ENCODE data around the gene KCNE4.
"Not testable (repeated sequence)": the region's sequence is repeated elsewhere in the genome, so short reads cannot be mapped to it uniquely, and the experiment has no call there.

KCNE4 gene

DNA sequence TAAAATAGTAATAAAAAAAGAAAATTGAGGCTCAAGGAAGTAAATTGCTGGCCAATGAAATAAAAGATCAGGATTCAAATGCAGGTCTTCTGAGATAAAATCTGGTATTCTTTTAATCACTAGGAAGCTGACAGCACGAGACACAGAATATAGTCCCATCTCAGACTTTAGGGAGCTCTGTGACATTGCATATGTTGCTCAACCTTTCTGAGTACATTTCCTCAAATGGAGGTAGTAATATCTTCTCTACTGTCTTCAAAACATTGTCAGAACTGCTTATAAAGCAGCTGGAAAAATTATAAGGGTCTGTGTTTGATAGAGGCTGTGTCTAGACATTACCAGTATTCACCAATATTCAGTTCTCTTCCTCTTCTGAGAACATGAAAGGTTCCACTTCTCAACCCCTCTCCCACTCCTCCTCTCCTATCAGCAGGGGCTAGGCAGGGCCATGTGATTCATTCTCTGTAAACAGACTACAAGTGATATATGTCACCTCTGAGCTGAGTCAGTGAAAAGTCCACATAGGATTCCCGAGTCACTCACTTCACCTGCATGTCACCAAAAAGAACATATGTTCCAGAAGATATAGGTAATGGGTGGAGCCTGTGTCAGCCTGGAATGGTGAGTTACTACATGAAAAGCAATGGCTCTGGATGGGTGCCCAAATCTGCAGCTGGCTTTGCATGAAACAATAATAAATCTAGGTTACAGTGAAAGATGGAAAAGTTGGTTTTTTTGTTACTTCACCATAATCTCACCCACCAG is 7.1 kb downstream of the KCNE4 start:
- no peak for DNase-seq

- no peak for DNase-seq
These were observed 8.3 kb downstream of the KCNE4 start for GRCh38 chr2:223060201-223060825.

DNA sequence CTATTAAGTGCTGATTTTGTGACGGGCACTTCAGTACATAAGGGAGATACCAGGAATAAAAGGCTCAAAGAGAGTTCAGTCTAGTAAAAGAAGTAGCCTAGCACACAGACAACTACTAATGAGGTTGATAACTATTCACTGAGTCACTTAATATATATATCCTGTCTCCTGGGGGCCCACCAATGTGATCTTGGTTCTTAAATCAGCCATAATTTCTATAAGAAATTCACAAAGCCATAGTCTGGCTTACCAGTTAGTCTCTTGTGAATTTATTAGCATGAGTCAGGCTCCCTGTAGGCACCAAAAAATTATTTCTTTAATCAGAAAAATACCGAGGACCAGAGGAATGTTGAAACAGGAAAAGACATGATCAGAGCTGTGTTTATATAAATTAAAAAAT is 10.4 kb downstream of the KCNE4 start:
- no peak for DNase-seq

GRCh38 chr2:223065107-223065506 is 13.1 kb downstream of the KCNE4 start:
- DNase-seq = no peak

- DNase-seq = no peak
These were observed 14.7 kb downstream of the KCNE4 start for GRCh38 chr2:223066721-223067120.

DNA sequence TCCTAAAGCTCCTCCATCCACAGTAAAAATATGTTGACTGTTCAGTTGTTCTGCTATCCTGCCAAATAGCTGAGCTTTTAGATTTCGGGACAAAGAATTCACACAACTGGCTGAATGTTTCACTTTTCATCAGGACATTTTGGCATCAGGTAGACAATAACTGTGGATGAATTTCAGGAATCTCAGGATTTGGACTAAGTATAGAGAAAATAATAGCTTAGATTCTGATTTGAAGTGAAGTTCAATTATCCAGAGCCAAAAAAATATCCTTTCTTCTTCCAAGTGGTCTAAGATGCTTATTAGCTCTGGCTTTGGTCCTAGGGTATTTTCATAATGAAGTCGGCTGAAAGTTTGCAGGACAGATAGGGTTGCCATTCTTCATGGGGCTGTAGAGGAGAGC is 16.1 kb downstream of the KCNE4 start:
- no peak for DNase-seq

DNA sequence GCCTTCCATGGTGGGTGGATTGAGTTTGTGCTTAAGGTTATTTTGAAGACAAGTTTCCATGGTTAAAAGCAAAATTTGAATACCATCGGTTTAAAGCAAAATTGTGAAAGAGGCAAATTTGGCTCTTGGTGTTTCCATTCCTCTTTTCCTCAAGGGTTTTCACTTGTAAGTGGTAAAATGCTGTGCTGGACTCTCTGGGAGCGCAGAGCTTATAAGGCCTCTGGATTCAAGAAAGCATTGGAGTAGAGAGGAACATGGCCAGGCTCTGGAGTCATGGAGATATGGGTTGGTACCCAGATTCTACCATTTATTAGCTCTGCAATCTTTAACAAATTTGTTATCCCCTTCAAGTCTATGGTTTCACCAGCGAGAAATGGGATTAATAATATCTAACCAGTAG is 17.5 kb downstream of the KCNE4 start:
- no peak for DNase-seq

- no peak for DNase-seq
These were observed 18.0 kb downstream of the KCNE4 start for GRCh38 chr2:223069988-223070387.

GRCh38 chr2:223071139-223071538 is 19.1 kb downstream of the KCNE4 start:
- no peak for DNase-seq

DNA sequence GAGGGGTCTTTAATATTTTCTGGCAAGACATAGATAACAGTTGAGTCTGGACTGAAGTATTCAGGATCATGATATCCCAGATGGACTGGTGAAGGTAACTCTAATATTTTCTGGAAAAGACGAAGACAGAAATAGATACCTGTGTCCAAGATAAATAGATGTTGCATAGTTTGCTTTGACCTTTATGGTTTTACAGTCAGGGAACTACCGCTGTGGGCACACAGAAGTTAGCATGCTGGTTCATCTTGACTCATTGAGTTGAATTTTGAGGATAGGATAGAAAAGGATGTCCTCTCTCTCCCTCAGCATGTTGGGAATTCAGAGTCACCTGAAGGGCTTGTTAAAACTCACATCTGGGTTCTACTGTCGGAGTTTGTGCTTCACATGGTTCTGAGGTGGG is 20.8 kb downstream of the KCNE4 start:
- no peak for DNase-seq

DNA sequence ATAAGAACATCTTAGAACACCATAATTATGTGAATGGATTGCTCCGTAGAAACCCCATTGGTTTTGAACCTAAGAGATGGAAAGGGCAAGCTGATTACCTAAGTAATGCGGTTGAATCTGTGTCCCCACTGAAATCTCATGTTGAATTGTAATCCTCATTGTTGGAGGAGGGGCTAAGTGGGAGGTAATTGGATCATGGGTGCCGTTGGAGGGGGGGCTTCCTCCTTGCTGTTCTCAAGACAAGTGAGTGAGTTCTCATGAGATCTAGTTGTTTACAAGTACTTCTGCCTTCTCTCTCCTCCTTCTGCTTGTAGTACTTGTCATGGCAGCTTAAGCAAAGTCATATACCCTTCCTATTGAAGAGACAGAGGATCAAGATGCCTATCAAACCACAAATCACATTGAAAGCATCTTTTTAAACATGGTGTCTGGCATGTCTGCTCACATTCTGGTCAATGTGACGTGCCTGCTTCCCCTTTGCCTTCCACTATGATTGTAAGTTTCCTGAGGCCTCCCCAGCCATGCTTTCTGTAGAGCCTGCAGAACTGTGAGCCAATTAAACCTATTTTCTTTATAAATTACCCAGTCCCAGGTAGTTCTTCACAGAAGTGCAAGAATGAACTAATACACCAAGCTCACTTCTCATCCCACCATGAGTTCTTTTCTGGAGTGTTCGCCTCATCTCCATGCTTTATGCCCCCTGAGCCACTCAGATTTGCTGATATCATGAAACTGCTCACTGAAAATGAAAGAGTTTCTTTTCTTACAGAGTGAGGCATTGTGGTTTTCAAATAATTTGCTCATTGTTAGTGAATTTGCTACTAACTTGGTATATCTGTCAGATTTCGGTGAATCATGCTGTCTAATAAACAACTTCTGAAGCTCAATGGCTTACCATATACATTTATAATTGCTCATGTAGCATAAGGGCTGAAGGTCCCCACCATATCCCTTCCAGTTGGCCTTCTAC is 23.6 kb downstream of the KCNE4 start:
- no peak for DNase-seq

DNA sequence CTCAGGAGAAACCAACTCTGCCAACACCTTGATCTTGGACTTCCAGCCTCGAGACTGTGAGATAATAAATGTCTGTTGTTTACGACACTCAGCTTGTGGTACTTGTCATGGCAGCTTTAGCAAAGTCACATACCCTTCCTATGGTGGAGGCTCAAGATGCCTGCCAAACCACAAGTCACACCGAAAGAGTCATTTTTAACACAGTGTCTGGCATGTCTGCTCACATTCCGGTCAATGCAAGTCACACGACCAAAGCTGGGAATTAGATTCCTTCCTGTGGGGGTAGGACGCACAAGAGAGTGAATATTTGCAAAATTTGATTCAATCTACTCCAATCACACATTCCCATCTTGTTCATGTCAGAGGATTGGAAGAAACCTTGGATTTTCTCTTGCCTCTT is 24.6 kb downstream of the KCNE4 start:
- no peak for DNase-seq

DNA sequence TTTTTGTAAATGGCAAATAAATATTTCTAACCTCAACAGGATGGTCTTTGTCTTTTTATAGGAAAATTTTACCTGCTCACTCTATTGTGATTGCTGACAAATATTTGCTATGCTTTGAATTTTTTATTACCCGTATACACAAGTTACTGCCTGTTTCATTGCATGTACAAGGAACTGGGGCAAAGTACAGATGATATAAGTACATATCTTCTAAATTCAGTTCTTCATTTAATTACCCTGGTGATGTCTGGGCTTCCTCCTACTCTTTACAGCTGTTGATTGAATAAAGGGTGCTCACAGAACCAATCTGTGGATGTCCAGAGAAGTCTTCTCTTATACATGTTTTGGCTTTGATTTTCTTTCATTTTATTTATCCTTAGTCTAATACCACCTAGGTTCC is 26.5 kb downstream of the KCNE4 start:
- no peak for DNase-seq

GRCh38 chr2:223079378-223079777 is 27.4 kb downstream of the KCNE4 start:
- no peak for DNase-seq

DNA sequence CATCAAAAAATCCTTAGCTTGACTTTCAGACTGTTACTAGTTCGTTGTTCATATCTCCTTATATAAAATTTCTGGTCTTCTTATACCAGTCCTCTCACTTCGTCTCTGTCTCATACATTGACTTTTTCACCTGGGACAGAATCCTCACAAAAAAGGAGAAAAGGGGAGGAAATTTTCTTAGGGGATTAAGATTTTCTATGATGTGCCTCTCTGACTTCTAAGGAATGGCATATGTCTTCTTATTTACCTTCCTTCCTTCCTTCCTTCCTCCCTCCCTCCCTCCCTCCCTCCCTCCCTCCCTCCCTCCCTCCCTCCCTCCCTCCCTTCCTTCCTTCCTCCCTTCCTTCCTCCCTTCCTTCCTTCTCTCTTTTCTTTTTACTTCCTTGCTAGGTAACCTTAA is 27.9 kb downstream of the KCNE4 start:
- DNase-seq = no peak

GRCh38 chr2:223080790-223081360 is 28.9 kb downstream of the KCNE4 start:
- not testable (repeated sequence) for DNase-seq

DNA sequence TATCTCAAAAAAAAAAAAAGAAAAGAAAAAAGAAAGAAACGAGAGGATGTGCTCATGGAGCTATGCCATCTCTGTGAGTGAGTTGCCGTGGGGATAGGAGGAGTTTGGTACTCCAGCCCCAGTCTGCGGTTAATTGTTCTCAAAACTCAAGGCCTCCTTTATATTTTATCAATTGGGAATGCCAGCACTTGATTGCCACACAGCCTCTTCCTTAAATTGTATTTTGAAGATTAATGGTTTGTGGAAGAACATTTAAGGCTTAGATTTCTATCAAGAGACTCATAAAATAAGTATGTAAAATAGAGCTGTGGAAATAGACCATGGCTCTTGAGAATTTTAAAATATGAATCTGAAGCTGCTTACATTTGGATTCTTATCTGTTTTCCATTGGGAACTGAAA is 29.8 kb downstream of the KCNE4 start:
- DNase-seq = no peak

DNA sequence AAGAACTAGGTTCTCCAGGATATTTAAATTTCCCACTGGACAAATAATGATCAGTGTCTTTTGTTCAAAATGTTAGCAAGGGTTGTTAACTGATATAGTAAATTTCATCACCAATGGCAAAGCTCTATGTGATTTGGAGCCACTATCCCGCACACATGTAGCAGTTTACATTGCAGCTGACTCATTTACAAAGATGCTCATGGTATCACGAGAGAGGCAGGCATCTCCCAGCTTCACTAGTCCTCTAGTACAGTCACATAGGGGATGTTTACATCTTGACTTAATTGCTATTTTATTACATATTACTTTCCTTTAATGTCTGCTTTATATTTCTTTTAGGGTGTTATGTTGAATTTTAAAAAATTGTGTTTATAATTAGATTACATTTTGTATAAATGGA is 30.7 kb downstream of the KCNE4 start:
- DNase-seq = no peak

GRCh38 chr2:223083402-223084070 is 31.5 kb downstream of the KCNE4 start:
- DNase-seq = no peak

GRCh38 chr2:223084873-223085272 is 32.9 kb downstream of the KCNE4 start:
- DNase-seq = no peak

DNA sequence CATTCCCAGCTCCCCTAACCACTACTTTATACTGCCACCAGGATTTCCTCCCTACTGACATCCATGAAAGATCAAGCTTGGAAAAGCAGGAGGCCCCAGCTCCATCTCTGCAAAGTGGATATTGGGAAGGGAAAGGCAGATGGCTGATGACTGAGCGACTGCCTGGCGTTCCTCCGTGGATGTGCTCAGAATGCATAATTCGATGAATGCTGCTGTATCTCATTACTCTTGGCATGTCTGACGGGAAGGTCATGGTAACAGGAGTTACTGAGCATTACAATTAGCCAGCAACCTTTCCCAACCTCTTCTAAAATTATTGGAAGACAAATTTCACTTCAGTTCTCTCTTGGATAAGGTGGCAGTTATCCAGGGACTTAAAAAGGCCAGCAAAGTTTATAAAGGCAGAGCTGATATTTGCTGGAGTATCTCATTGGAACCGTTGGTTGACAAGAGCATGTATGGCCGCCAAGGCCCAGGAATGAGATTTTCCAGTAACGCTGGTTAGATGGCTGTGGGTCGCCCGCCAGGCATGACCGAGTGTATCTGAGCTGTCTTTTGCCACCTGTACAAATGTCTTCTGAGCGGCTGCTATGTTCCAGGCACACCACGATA is 34.5 kb downstream of the KCNE4 start:
- DNase-seq = no peak

DNA sequence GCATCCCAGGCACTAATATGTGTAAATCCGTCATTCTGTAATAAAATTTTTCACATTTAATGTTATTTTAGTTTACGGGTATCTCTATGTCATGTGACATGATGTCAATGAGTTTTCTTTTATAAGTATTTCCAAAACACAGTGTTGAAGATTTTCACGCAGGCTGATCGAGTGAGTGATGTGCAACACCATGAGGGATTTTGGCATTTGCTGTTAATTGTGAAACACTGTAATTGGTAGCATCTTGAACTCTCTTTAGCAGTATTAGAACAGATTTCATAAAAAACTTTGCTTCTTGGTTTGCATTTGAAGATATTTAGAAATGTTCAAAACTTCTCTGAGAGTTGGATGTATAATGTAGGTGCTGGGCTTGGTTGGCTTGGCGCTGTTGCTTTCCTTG is 35.5 kb downstream of the KCNE4 start:
- DNase-seq = no peak
